Measurements from ENCODE around the gene HBZ. TPM values are rescaled to one million over a fixed set of nuclear protein-coding genes. Genes with fewer than 3 reads are reported as not detected.
"Not testable (repeated sequence)": the region's sequence is repeated elsewhere in the genome, so short reads cannot be mapped to it uniquely, and the experiment has no call there.

HBZ gene
- total and polyA plus RNA-seq, 2 of the 13 experiments (the other 11 are each of a cell fraction or from before 2014, with no cell fraction given) = 0.21 TPM; not detected in 1

DNA sequence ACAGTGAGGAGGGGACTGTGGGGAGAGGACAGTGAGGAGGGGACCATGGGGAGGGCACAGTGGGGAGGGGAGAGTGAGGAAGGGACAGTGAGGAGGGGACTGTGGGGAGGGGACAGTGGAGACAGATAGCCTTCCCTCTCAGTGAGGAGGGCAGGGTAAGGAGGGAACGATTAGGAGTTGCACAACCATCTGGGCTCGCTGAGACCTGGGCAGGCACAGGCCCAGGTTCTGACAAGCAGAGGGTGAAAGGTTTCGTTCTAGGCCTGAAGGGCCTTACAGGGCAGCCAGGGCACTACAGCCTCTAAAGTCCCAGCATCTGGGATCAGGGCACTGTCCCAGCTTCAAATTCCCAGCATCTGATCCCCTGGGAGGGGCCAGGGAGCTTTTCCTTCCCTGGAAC lies 11.3 kb downstream of the HBZ start:
- H3K27ac ChIP-seq (ENCODE audit: extremely low read length, insufficient read depth, low read length); CTCF ChIA-PET (ENCODE audit: low intra/inter-chr PET ratio, low total read pairs); H3K4me2 ChIP-seq (ENCODE audit: low read depth, low read length); BruUV-seq (replicated peaks); H4K20me1 ChIP-seq (ENCODE audit: insufficient read depth, low read length); H3K9me3 ChIP-seq (ENCODE audit: low read length); POLR2A ChIA-PET; H3K4me3 ChIP-seq (replicated peaks in 1 of 3; ENCODE audit: insufficient read depth in 1 of 3, low read depth in 2 of 3, low read length in 3 of 3); in situ Hi-C loops (cut with HindIII; ENCODE audit: extremely low pct_ligation_motif_present, low pct_unique_long_range_greater_than_20kb); FAIRE-seq; DNase-seq (ENCODE audit: low spot score); H3K36me3 ChIP-seq (replicated peaks in 1 of 2; ENCODE audit: control insufficient read depth in 1 of 2, insufficient read depth in 2 of 2, low read length in 2 of 2); H3K9ac ChIP-seq (ENCODE audit: insufficient read depth, low read depth, low read length); H2AFZ ChIP-seq (ENCODE audit: low read length); intact Hi-C loops (cut with micrococcal nuclease; ENCODE audit: unreplicated experiment); H3K79me2 ChIP-seq (ENCODE audit: insufficient read depth, low read length): not testable (repeated sequence)
- WGBS (ENCODE audit: low lambda C conversion rate) = 4% methylated on average over 2 of the region's 3 CpGs
- peaks cover 25 to 66% of the 10 kb centered on the region in 2 experiments for H3K27me3 ChIP-seq (ENCODE audit: control insufficient read depth in 1 of 2, insufficient read depth in 2 of 2, low read length in 2 of 2)
- H3K4me1 ChIP-seq (ENCODE audit: insufficient read depth, low read length) = peaks cover 38% of the 10 kb centered on the region
- ATAC-seq = peak; percentile 50
- 0 out of 2 replicates have a peak, but pooled peaks have one; percentile 27 for TF ChIP-seq CEBPG (CRISPR knock-in tag; IDR thresholded peaks at IDR 0.05)

GRCh38 chr16:164134-164823 lies 11.8 kb downstream of the HBZ start:
- intact Hi-C loops (cut with micrococcal nuclease; ENCODE audit: unreplicated experiment); H4K20me1 ChIP-seq (ENCODE audit: insufficient read depth, low read length); POLR2A ChIA-PET; BruUV-seq (replicated peaks); H3K9me3 ChIP-seq (ENCODE audit: low read length); FAIRE-seq; in situ Hi-C loops (cut with HindIII; ENCODE audit: extremely low pct_ligation_motif_present, low pct_unique_long_range_greater_than_20kb); H3K79me2 ChIP-seq (ENCODE audit: insufficient read depth, low read length); H3K36me3 ChIP-seq (replicated peaks in 1 of 2; ENCODE audit: control insufficient read depth in 1 of 2, insufficient read depth in 2 of 2, low read length in 2 of 2); H3K4me2 ChIP-seq (ENCODE audit: low read depth, low read length); H3K27ac ChIP-seq (ENCODE audit: extremely low read length, insufficient read depth, low read length); H3K9ac ChIP-seq (ENCODE audit: insufficient read depth, low read depth, low read length); DNase-seq (ENCODE audit: low spot score); ATAC-seq; H2AFZ ChIP-seq (ENCODE audit: low read length); CTCF ChIA-PET (ENCODE audit: low intra/inter-chr PET ratio, low total read pairs); H3K4me3 ChIP-seq (replicated peaks in 1 of 3; ENCODE audit: insufficient read depth in 1 of 3, low read depth in 2 of 3, low read length in 3 of 3): not testable (repeated sequence)
- Histone ChIP-seq H3K27me3 (ENCODE audit: control insufficient read depth in 1 of 2, insufficient read depth in 2 of 2, low read length in 2 of 2) (peaks cover 23 to 66% of the 10 kb centered on the region in 2 experiments), H3K4me1 (ENCODE audit: insufficient read depth, low read length) (peaks cover 38% of the 10 kb centered on the region)
- no CpG with 5 or more reads among the region's 80 CpGs for WGBS (ENCODE audit: low lambda C conversion rate)
